ENCODE measurements around the gene ZNF407.

GRCh38 chr18:74582642-74583041 lies 15.0 kb upstream of the ZNF407 start:
- TF ChIP-seq EZH2 (IDR thresholded peaks at IDR 0.05; ENCODE audit: borderline replicate concordance, low read length) (no peak), CTCF (conservative IDR thresholded peaks at IDR 0.05 in 1 of 2, IDR thresholded peaks at IDR 0.05 in 1 of 2; ENCODE audit: extremely low read depth in 1 of 2, insufficient read depth in 1 of 2, low read depth in 1 of 2, low read length in 2 of 2) (no peak)
